GM12891 (cell line): ENCODE measurements around the gene RNU5B-1.

Experiments used
- POLR2A ChIP-seq: IDR thresholded peaks from 2 replicates; pipeline ENCODE4 v1.6.1; 2011; ENCODE audit warnings: low read depth, low read length, control low read depth
- POLR2AphosphoS5 ChIP-seq: IDR thresholded peaks from 2 replicates; pipeline ENCODE4 v1.6.1; 2011; ENCODE audit warnings: low read depth, low read length, control low read depth
- POU2F2 ChIP-seq: IDR thresholded peaks from 2 replicates; pipeline ENCODE4 v1.6.1; 2011; ENCODE audit warnings: low read depth, mild to moderate bottlenecking, control low read depth, low read length, moderate library complexity
- SPI1 ChIP-seq: IDR thresholded peaks from 2 replicates; pipeline ENCODE4 v1.6.1; 2011; ENCODE audit warnings: low read depth, low read length, control low read depth
- TAF1 ChIP-seq: IDR thresholded peaks from 2 replicates; pipeline ENCODE4 v1.6.1; 2011; ENCODE audit warnings: low read depth, low read length, control low read depth

GRCh38 chr15:65303687-65304380 is 643 bp upstream of the RNU5B-1 start:
- no peak for TF ChIP-seq POLR2A
- no peak for TF ChIP-seq POLR2AphosphoS5
- no peak for TF ChIP-seq POU2F2
- no peak for TF ChIP-seq TAF1
- no peak for TF ChIP-seq SPI1
